ENCODE results near the gene DCST1. TPM values are rescaled to one million over a fixed set of nuclear protein-coding genes. Genes with fewer than 3 reads are reported as not detected.

DCST1 gene
- total and polyA plus RNA-seq, 2 of the 13 experiments (the other 11 are each of a cell fraction or from before 2014, with no cell fraction given): 0.04 TPM; not detected in 1

DNA sequence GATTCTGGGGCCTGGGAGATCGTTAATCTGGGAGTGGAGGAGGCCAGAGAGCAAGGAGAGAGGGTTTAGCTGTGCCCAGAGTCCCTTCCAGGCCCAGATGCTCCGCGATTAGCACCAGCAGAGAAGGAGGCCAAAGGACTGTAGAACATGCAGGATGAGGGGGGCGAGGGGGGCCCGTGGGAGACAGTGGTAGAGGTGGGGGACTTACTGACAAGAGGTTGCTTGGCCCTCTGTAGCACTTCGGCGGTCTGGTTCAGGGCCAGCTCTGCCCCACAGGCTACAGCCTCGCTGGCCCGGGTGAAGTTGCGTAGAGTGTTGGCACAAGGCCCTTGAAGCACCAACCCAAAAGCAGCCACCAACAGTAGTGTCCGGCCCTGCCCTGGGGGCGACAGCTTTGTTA lies 738 bp upstream of the DCST1 start:
- H3K9ac ChIP-seq (ENCODE audit: insufficient read depth, low read depth, low read length): no peak overlapping the region
- BruUV-seq (replicated peaks): no TSS peak
- no peak overlapping the region for H3K27ac ChIP-seq (ENCODE audit: extremely low read length, insufficient read depth, low read length)
- no peaks in the 10 kb centered on the region for H3K79me2 ChIP-seq (ENCODE audit: insufficient read depth, low read length)
- ChIA-PET CTCF (ENCODE audit: low intra/inter-chr PET ratio, low total read pairs) (no interaction called here), POLR2A (no interaction called here)
- TF ChIP-seq, protein P1, sequence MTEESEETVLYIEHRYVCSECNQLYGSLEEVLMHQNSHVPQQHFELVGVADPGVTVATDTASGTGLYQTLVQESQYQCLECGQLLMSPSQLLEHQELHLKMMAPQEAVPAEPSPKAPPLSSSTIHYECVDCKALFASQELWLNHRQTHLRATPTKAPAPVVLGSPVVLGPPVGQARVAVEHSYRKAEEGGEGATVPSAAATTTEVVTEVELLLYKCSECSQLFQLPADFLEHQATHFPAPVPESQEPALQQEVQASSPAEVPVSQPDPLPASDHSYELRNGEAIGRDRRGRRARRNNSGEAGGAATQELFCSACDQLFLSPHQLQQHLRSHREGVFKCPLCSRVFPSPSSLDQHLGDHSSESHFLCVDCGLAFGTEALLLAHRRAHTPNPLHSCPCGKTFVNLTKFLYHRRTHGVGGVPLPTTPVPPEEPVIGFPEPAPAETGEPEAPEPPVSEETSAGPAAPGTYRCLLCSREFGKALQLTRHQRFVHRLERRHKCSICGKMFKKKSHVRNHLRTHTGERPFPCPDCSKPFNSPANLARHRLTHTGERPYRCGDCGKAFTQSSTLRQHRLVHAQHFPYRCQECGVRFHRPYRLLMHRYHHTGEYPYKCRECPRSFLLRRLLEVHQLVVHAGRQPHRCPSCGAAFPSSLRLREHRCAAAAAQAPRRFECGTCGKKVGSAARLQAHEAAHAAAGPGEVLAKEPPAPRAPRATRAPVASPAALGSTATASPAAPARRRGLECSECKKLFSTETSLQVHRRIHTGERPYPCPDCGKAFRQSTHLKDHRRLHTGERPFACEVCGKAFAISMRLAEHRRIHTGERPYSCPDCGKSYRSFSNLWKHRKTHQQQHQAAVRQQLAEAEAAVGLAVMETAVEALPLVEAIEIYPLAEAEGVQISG (CRISPR knock-in tag; IDR thresholded peaks at IDR 0.05): no peak
- H3K9me3 ChIP-seq (ENCODE audit: low read length): no peaks in the 10 kb centered on the region
- no peaks in the 10 kb centered on the region for H4K20me1 ChIP-seq (ENCODE audit: insufficient read depth, low read length)
- ATAC-seq: no peak
- H3K27me3 ChIP-seq (ENCODE audit: control insufficient read depth in 1 of 2, insufficient read depth in 2 of 2, low read length in 2 of 2): peaks cover 7 to 61% of the 10 kb centered on the region in 2 experiments
- H3K36me3 ChIP-seq (replicated peaks in 1 of 2; ENCODE audit: control insufficient read depth in 1 of 2, insufficient read depth in 2 of 2, low read length in 2 of 2): no peaks in the 10 kb centered on the region
- no peak for FAIRE-seq
- intact Hi-C loops (cut with micrococcal nuclease; ENCODE audit: unreplicated experiment) (no loop called here), in situ Hi-C loops (cut with HindIII; ENCODE audit: extremely low pct_ligation_motif_present, low pct_unique_long_range_greater_than_20kb) (no loop called here)
- no peak overlapping the region for H3K4me3 ChIP-seq (replicated peaks in 1 of 3; ENCODE audit: insufficient read depth in 1 of 3, low read depth in 2 of 3, low read length in 3 of 3)
- no peak overlapping the region for H2AFZ ChIP-seq (ENCODE audit: low read length)
- H3K4me2 ChIP-seq (ENCODE audit: low read depth, low read length): no peak overlapping the region
- DNase-seq (ENCODE audit: low spot score): no peak
- 53% methylated on average over 8 of the region's 12 CpGs for WGBS (ENCODE audit: low lambda C conversion rate)
- H3K4me1 ChIP-seq (ENCODE audit: insufficient read depth, low read length): peaks cover 28% of the 10 kb centered on the region

DNA sequence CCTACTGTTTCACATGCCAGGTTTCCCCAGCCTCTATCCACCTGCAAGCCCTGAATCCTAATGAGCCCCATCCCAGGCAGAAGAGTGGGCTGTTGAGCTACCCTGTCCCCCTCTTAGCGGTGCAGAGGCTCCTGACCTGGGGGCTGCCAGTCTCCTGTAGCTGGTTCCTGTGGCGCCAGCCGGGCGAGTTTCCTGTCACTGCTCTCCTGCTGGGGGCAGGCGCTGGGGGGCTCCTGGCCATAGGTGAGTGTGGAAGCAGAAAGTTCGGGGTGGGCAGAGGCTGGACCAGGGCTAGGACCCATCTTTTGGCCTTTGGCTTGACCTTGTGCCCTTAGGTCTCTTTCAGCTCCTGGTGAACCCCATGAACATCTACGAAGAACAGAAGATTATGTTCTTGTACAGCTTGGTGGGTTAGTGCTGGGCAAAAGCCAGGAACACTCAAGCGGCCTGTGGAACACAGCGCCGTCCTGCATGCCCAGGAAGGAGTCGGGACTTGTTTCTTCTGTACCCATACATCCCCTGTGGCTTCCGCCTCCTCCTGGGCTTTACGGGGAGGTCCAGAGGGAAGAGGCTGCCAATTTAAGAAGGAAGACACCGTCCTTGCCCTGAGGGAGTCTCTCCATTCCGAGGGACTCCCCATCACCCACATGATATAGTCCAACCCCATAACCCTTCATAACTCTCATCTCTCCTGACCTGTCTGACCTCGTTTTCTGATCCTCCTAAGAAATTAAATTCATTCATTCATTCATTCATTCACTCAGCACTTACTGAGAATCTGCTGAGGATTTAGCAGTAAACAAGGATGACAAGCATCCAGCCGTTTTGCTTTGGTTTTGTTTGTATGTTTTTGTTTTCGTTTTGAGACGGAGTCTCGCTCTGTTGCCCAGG lies 939 bp downstream of the DCST1 start:
- 35% methylated on average over 14 of the region's 20 CpGs for WGBS (ENCODE audit: low lambda C conversion rate)
- H3K79me2 ChIP-seq (ENCODE audit: insufficient read depth, low read length): no peaks in the 10 kb centered on the region
- no peak overlapping the region for H3K4me3 ChIP-seq (replicated peaks in 1 of 3; ENCODE audit: insufficient read depth in 1 of 3, low read depth in 2 of 3, low read length in 3 of 3)
- in situ Hi-C loops (cut with HindIII; ENCODE audit: extremely low pct_ligation_motif_present, low pct_unique_long_range_greater_than_20kb) (no loop called here), intact Hi-C loops (cut with micrococcal nuclease; ENCODE audit: unreplicated experiment) (no loop called here)
- peaks cover 26% of the 10 kb centered on the region; the same call in 1 of the 2 replicates for H3K4me1 ChIP-seq (ENCODE audit: insufficient read depth, low read length)
- H3K27ac ChIP-seq (ENCODE audit: extremely low read length, insufficient read depth, low read length): no peak overlapping the region
- no peak for ATAC-seq
- H3K27me3 ChIP-seq (ENCODE audit: control insufficient read depth in 1 of 2, insufficient read depth in 2 of 2, low read length in 2 of 2): peaks cover 11 to 58% of the 10 kb centered on the region in 2 experiments
- H2AFZ ChIP-seq (ENCODE audit: low read length): no peak overlapping the region
- H3K4me2 ChIP-seq (ENCODE audit: low read depth, low read length): no peak overlapping the region
- no TSS peak for BruUV-seq (replicated peaks)
- ChIA-PET CTCF (ENCODE audit: low intra/inter-chr PET ratio, low total read pairs) (no interaction called here), POLR2A (interaction anchor here (1.1 kb wide), 1 partner anchor 9 kb away, joined by 3 read pairs; no protein-coding TSS in a partner anchor)
- no peaks in the 10 kb centered on the region for H3K36me3 ChIP-seq (replicated peaks in 1 of 2; ENCODE audit: control insufficient read depth in 1 of 2, insufficient read depth in 2 of 2, low read length in 2 of 2)
- H4K20me1 ChIP-seq (ENCODE audit: insufficient read depth, low read length): no peaks in the 10 kb centered on the region
- no peak for DNase-seq (ENCODE audit: low spot score)
- no peak for FAIRE-seq
- H3K9me3 ChIP-seq (ENCODE audit: low read length): no peaks in the 10 kb centered on the region
- H3K9ac ChIP-seq (ENCODE audit: insufficient read depth, low read depth, low read length): no peak overlapping the region
- TF ChIP-seq LCORL (IDR thresholded peaks at IDR 0.05) (no peak), LCORL (CRISPR knock-in tag; IDR thresholded peaks at IDR 0.05) (no peak), ARNT2 (CRISPR knock-in tag; IDR thresholded peaks at IDR 0.05; ENCODE audit: low read depth) (no peak), SIX4 (CRISPR knock-in tag; IDR thresholded peaks at IDR 0.05) (no peak), FIP1L1 (IDR thresholded peaks at IDR 0.05; ENCODE audit: borderline replicate concordance, insufficient read depth, low read depth, low read length) (no peak), ZNF788 (CRISPR knock-in tag; IDR thresholded peaks at IDR 0.05; ENCODE audit: borderline replicate concordance) (no peak), ZFP1 (CRISPR knock-in tag; IDR thresholded peaks at IDR 0.05) (no peak), HMG20B (CRISPR knock-in tag; conservative IDR thresholded peaks at IDR 0.05) (no peak)
- TF ChIP-seq, protein P2, sequence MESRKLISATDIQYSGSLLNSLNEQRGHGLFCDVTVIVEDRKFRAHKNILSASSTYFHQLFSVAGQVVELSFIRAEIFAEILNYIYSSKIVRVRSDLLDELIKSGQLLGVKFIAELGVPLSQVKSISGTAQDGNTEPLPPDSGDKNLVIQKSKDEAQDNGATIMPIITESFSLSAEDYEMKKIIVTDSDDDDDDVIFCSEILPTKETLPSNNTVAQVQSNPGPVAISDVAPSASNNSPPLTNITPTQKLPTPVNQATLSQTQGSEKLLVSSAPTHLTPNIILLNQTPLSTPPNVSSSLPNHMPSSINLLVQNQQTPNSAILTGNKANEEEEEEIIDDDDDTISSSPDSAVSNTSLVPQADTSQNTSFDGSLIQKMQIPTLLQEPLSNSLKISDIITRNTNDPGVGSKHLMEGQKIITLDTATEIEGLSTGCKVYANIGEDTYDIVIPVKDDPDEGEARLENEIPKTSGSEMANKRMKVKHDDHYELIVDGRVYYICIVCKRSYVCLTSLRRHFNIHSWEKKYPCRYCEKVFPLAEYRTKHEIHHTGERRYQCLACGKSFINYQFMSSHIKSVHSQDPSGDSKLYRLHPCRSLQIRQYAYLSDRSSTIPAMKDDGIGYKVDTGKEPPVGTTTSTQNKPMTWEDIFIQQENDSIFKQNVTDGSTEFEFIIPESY (CRISPR knock-in tag; IDR thresholded peaks at IDR 0.05): no peak
- TF ChIP-seq, protein P3, sequence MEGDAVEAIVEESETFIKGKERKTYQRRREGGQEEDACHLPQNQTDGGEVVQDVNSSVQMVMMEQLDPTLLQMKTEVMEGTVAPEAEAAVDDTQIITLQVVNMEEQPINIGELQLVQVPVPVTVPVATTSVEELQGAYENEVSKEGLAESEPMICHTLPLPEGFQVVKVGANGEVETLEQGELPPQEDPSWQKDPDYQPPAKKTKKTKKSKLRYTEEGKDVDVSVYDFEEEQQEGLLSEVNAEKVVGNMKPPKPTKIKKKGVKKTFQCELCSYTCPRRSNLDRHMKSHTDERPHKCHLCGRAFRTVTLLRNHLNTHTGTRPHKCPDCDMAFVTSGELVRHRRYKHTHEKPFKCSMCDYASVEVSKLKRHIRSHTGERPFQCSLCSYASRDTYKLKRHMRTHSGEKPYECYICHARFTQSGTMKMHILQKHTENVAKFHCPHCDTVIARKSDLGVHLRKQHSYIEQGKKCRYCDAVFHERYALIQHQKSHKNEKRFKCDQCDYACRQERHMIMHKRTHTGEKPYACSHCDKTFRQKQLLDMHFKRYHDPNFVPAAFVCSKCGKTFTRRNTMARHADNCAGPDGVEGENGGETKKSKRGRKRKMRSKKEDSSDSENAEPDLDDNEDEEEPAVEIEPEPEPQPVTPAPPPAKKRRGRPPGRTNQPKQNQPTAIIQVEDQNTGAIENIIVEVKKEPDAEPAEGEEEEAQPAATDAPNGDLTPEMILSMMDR (CRISPR knock-in tag; IDR thresholded peaks at IDR 0.05): no peak
